ENCODE results near the gene SRL.

The SRL gene

DNA sequence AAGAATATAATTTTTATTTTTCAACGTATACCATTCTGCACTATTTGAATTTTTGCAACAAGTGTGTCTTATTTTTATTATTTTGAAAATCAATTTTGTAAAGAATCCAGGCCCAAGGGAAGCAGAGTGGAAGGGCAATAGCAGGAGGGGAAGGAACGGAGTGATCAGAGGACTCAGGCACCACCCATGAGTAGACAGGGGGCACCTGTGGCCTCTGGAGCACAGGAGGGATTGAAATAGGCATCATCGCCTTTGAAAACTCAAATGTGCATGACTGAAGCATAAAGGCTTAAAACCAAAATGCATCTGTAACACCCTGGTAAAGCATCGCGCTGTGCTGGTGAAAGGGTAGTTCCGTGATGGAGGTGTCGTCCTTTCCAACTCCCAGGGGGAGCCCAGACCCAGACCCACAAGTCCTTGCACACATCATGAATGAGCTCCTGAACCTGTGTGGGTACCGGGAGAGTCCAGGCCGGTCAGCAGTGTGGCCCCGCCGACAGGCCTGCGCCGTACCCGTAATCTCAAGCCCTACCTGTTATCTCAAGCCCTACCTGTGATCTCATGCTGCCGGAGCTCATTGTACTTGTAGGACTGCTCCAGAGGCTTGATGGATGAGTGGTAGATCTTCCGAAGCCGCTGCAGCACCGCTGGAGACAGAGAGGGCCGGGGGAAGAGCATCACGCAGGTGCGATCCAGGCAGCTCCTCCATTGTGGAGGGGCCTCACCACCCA, 39.1 kb downstream of the SRL start:
- DNase-seq (ENCODE audit: low read depth in 3 of 3): no peak

DNA sequence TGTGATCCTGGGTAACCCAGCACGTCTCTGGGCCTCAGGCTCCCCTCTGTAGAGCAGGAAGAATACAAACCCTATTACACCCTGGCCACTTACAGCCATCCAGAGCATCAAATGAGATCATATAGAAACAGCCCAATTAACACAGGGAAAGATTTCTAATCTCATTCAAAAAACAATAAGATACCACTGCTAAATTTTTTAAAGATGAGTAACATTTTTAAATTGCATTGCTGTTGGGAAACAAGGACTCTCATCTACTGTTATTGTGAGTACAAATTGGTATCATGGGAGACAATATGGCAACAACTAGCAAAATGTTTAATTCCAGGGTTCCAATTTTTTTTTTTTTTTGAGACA, 41.1 kb downstream of the SRL start:
- no peak for DNase-seq (ENCODE audit: low read depth in 3 of 3)

DNA sequence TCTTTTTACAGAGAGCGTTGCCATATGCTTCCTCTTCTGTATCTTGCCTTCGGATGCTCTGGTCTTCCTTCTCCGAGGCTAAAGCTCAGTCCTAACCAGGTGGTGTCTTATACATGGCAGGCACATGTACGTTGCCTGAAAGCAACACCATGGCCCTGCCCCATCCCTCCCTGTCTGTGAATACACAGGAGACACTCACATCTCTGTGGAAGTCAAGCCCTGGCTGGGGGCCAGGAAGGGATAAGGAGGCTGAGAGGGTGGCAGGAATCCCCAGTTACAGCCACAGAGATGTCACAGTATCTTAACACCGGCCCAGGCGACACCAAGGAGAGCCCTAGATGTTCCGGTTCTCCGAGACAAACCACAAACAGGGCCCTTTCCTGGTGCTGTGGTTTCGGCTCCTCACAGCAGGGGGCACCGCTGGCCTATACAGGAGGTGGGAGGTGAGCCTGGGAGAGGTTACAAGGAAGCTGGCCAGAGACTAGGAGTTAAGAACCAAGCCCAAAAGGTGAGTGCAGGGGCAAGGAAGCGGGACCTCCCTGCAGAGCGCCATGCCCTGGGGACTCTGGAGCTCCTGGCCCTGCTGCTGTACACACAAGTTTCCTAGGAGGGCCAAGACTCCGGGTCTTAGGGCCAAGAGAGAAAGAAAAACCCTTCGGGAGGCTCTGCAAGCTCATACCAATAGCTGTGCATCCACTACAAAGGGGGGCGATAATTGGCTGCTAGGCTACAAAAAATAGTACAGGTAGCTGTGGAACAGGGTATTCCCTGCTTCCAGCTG, 41.7 kb downstream of the SRL start:
- peak in 2 of 3 experiments; percentile 8 for DNase-seq (ENCODE audit: low read depth in 3 of 3)

DNA sequence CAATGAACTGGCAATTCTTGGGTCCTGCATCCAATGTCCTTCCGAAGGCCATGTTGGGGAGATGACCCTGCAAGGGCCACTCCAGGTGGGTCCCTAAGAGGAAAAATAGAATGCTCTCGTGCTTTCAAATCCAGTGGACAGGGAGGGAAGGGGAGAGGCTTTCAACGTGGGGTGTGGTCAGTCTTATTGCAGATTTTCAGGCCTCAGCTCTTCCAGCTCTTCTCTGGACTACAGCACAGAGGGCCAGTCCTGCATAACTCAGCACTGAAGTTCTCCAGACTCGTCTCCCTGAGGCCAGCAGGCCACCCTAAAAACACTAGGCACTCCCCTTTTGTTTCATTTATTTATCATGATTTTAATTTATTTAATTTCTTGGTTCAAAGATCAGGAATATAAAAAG, 43.1 kb downstream of the SRL start:
- DNase-seq (ENCODE audit: low read depth in 3 of 3): no peak

DNA sequence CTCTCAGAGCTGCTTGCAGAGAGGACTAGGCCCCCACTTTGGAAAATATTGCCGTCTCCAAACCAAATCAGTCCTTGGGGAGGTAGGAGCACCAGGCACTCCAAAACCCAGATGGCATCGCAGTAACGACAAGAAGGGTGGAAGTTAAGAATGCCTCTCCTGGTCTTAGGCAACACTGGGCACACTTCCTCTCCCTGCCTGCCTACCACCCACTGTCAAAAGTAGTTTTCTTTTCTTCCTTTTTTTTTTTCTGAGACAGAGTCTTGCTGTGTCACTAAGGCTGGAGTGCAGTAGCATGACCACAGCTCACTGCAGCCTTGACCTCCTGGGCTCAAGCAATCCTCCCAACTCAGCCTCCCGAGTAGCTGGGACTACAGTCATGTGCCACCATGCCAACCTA, 47.2 kb downstream of the SRL start:
- DNase-seq (ENCODE audit: low read depth in 3 of 3): no peak

DNA sequence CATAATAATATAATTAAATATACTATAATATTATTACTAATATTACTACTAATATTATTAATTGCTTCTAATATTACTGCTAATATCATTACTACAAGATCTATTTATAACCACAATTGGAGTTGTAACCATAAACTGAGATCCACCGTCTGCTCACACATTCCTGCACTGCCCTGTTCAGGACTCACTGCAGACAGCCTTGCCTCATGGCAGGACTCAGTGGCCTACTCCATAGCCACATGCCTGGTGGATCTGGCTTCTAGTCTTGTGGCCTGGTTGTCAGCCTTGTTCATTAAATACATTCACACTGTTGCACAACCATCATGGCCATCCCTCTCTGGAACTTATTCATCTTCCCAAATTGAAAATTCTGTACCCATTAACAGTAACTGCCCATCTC, 48.0 kb downstream of the SRL start:
- DNase-seq (ENCODE audit: low read depth in 3 of 3): no peak

DNA sequence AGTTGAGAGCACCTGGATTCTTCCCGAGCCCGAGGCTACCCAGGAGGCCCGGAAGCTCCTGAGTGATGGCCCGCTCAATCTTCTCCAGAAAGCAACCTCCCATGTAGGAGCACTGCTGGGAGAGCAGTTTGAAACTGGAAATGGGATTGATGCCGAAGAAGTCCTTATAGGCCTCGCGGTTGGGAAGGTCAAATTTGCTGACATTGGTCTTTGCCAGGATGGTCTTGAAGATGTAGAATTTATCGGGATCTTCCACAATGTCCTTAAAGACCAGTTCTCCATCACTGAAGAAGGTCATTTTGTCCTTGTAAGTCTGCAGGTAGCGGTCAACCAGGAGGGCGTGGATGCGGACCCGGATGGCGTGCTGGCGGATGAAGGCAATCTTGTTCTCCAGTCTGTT, 49.7 kb downstream of the SRL start:
- no peak for DNase-seq (ENCODE audit: low read depth in 3 of 3)

DNA sequence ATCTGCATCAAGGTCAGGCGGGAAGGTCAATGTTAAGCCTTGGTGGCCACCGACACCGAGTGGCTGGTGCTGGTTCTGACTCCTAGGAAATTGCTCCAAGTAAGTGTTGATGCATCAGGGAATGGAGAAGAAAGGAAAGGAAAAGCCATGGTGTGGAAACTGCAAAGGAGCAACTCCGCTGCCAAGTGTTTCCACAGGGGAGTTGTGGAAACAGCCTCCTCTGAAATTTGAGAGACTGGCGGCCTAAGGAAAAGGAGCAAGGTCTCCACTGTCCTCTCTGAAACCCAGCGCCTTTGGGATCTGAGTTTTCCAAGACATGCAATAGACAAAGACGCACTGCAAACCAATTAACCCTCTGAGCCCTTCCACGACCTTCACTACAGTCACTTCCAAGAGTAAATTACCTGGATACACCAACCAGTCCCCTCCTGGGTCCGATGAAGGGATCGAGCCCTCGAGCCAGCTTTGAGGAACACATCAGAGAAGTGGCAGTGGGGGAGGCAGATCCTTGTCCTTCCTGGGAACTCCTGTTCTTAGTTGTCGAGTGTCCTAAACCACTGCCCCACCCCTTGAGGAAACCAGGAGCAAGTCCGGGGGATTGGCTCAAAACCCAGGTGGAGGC, 51.1 kb downstream of the SRL start:
- DNase-seq (ENCODE audit: low read depth in 3 of 3): no peak

DNA sequence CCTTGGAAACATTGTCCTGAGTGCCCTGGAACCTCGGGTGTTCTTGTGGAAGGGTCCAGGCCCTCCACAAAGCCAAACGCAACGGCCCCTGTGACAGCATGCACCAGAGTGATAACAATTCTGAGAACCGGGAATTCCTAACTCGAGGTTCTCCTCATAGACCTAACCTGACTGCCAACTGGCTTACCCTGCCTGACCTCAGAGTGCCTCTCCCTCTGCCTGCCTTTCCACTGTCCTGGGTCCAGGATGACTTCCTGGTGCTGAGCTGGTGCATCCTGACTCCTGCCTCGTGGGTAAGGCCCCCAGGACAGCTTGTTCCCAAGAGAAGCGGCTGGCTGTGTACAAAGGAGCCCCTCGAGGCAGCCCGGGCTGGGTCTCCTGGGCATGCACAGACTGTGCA, 51.8 kb downstream of the SRL start:
- no peak for DNase-seq (ENCODE audit: low read depth in 3 of 3)

DNA sequence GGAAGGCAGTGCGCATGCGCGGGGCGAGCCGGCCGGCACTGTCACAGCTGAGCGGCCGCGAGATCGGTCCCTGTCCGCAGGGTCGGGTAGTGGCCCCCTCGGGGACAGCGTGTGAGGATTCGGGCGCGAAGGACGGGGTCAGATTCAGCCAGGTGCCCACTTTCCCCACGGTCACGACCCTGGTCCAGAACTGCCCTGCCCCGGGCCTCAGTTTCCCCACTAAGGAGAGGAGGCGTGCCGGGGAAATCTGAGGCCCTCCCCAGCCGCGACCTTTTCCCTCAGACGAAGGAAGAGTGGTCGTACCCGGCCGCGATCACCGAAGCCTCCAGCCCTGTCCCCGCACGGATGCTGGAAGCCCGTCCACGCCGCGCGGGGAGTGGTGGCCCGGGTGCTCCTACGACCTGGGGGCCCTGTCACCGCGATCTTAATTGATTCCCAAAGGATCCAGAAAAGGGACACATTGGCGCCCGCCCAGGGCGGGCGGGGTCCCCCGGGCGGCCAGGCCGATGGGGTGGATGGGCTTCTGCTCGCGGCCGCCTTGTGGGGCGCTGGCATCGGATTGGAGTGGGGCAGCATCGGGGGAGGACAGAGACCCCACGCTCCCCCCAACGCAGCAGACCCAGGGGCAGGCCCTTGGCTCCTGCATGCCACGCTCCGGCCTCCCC, 57.7 kb downstream of the SRL start:
- no peak for DNase-seq (ENCODE audit: low read depth in 3 of 3)

DNA sequence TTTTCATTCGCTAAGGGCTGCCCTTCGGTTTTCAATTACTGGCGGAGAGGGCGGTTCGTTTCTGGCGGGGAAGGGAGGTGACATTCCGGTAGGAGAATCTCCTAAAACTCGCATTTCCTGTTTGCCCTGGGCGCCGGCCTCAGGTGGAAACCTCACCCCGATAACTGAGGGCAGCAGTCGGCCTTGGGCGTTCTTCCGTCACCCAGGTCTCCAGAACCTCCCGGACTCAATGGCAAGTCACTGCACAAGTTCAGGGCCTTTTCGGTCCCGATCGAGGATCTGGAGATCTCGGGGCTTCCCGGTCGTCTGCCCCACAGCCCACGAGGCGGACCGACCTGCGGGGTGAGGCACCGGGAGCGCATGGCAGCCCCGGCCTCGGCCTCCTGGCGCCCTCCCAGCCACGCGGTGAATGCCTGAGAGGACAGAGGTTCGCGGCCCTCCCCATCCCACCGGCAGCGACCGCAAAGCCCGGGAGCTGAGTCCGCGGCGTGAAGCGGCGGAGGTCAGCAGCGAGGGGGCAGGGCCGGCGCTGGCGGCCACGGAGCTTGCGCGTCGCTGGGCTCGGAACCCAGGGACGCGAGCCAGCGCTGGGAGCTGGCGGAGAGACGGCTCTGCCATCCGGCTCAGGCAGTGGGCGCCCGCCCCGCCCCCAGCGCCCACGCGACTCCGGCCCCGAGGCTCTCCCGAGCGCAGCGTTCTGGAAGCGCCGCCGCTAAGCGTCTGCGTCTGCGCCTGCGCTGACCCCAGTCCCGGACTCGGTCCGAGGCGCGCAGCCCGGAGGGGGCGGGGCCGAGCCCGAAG, 58.4 kb downstream of the SRL start:
- peak; percentile 78 to 94 (median 81) for DNase-seq (ENCODE audit: low read depth in 3 of 3)

DNA sequence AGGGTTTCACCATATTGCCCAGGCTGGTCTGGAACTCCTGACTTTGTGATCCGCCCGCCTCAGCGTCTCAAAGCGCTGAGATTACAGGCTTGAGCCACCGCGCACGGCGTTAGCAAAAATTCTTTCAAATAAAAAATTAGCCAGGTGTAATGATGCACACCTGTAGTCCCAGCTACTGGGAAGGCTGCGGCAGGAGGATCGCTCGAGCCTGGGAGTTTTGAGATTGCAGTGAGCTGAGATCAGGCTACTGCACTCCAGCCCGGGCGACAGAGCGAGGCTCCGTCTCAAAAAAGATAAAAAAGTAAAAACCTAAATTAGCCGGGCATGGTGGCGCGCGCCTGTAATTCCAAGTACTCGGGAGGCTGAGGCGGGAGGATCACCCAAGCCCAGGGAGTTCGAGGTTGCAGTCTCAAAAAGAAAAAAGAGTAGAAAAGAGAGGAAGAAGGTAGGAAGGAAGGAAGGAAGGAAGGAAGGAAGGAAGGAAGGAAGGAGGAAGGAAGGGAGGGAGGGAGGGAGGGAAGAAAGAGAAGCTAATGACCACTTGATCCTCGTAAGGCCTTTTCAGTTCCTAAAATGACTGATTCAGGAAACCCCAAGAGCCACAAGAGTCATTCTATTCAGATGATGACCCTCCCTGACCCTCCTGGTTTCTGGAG, 59.2 kb downstream of the SRL start:
- DNase-seq (ENCODE audit: low read depth in 3 of 3): no peak

DNA sequence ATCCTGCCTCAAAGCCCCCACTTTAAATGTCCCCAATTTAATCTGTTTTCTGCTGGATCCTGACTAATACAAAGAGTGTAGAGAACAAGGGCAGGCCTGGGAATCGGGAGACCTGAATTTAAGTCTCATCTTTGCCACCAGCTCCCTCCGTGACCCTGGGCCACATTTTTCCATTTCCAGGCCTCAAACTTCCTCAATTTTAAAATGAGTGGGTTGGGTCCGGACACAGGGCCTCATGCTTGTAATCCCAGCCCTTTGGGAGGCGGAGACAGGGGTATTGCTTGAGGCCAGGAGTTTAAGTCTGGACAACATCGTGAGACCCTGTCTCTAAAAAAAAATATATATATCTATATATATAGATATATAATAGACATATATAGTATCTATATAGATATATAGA, 61.4 kb downstream of the SRL start:
- no peak for DNase-seq (ENCODE audit: low read depth in 3 of 3)

DNA sequence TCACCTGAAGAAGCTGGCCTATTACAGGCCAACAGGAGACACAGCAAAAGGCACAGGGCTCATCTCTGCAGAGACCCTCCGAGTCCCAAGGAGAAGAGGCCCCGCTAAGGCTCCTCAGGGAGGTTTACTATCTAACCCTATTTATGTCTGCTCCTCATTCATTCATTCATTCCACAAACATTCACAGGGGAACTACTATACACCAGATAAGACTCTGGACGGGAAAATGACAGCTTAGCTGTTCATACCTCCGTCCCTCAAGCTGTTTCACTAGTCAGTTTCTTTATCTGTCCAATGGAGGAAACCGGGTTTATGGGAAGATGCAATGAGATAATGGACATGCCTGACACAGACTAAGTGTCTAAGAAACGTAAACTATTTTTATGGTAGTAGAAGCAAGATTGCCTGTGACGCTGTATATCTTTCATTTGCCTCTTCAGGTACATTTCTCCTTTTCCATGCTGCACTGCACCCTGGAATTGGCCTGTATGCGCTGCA, 62.1 kb downstream of the SRL start:
- DNase-seq (ENCODE audit: low read depth in 3 of 3): no peak

DNA sequence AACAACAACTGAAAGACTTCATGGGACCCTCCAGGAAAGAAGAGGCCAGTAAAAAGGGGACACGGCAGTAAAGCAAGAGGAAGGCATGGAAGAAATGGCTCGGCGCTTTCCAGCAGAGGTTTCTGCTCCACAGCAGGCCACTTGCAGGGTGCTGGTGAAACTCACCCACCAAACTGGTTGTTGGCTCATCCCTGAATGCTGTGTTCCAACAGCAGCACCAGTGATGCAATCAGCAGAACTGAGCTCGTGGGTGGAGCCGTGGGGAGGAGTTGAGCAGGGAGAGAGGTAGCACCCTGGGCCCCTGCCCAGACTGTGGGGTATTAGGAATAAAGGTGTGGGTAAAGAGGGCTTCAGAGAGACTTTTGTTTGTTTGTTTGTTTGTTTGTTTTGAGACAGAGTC, 62.9 kb downstream of the SRL start:
- no peak for DNase-seq (ENCODE audit: low read depth in 3 of 3)

DNA sequence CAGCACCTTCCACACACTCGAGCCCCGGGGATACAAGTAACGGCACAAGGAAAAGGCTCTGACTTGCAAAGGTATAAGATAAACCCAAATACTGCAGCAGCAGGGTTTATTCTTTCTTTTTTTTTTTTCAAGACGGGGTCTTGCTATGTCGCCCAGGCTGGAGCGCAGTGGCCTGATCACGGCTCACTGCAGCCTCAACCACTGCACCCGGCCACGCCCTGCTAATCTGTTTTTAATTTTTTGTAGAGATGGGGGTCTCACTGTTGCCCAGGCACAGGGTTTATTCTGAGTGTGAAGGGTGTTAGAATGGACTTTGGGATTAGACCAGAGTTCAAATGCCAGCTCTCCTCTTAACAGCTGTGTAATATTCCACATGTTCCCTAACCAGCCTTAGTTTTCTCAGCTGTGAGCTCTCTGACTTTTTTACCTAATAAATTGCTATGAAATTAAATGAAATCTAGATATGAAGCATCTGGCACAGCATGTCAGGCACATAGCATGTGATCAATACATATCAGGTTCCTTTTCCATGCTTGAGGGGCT, 63.3 kb downstream of the SRL start:
- no peak for DNase-seq (ENCODE audit: low read depth in 3 of 3)

DNA sequence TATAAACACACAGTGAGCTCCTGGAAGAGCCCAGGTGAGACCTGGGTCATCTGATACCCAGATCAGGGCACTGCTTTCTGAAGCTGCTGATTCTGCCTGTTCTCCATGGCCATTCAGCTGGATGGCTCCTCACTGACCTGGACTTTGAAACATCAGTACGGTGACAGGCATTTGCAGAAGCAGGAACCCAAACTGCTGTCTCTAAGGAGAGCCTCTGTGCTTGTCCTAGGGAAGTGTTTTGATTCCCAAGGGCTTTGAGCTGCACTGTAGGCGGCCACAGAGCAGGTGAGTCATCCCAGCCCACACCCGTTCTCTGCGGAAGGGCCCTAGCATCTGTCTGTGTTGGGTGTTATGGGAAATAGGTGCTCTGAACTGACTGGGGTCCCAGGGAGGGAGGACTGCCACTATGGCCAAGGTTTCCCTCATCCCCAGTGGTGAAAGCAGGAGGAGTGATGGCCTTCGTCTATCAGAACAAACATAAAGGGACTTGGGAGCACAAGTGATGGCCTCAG, 64.9 kb downstream of the SRL start:
- DNase-seq (ENCODE audit: low read depth in 3 of 3): peak in 1 of 3 experiments; percentile 5

DNA sequence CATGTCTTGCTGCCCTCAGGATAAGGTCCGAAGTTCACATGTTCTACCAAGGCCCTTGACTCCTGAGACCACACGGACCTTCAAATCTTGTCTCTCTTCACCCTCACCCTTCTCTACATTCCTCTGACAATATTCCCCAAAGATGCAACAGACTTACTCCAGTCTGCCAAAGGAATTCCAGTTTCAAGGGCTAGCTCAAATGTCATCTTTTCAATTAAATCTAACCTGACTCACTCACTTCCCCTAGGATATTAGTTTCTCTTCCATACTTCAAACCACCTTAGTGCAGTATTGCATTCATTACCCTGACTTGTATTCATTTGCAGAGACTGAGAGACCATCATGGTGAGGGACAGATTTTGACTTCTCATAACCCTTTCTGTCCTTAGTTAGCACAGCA, 66.0 kb downstream of the SRL start:
- DNase-seq (ENCODE audit: low read depth in 3 of 3): no peak

DNA sequence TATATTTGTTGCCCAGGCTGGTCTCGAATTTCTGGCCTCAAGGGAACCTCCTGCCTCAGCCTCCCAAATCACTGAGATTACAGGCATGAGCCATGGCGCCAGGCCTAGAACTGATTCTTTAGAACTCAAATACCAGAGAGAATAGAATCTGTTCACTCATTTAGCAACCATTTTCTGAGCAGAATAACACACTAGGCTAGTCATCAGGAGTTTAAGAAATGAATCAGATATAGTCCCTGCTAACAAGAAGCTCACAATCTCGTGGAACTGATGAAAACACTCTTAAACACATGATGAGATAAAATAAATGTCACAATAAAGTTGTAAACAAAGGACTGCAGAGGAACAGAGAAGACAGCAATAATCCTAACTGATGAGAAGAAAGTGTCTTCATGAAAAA, 69.8 kb downstream of the SRL start:
- DNase-seq (ENCODE audit: low read depth in 3 of 3): no peak

DNA sequence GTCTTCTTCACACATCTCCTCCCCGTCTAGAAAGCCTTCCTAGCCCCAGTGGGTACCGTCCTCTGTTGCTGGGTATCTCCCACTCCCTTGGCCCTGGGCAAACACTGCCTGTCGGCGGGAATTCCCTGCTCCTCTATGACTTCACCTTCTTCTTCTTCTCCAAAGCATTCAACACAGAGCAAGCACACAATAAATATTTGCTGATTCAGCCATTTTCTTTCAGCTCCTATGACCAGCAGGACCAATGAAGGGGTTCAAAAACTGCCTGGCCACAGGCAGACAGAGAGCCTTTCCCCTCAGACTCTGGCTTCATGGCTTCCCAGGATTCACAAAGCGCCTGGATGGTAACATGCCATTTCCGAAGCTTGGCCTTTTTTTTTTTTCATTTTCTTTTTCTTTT, 72.5 kb downstream of the SRL start:
- no peak for DNase-seq (ENCODE audit: low read depth in 3 of 3)

DNA sequence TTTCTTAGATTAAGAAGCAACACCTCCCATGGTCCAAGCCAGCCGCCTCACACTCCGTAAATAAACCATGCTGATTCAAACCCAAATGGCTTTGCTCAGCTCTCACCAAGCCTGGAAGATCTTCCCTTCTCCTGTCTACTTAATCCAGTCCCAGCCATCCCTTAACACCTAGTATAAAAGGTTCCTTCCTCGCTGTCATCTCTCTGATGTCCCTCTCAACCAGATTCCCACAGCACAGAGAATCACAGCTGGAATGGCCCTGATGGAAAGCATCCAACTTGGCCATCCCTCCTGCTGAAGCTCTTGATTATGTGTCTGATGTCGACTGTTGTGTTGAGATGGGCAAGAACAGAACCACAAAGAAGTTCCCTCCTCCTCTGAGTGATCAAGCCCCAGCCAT, 75.1 kb downstream of the SRL start:
- no peak for DNase-seq (ENCODE audit: low read depth in 3 of 3)
